Upper lobe of left lung (tissue), 4 donors: ENCODE data around the gene NUBP1.
"Not testable (repeated sequence)": the region's sequence is repeated elsewhere in the genome, so short reads cannot be mapped to it uniquely, and the experiment has no call there.

Experiments used
- CTCF ChIP-seq, 6 experiments: fragments of 450-650 bp in 4 of 6; fragments of 200-600 bp in 2 of 6; sonication (generic) in 2 of 6; IDR thresholded peaks; one replicate each; pipeline ENCODE4 v1.5.1; 2016 to 2019; ENCODE audit warnings: antibody characterized with exemption in 6 of 6
- EP300 ChIP-seq, 4 donors: sonication (generic); formaldehyde crosslinking; IDR thresholded peaks; one replicate each; pipeline ENCODE4 v1.5.1; 2017; ENCODE audit warnings: antibody characterized with exemption in 4 of 4, control low read depth in 2 of 4
- POLR2A ChIP-seq, 4 donors: fragments of 450-650 bp; IDR thresholded peaks; one replicate each; pipeline ENCODE4 v1.5.1; 2016 to 2017; ENCODE audit warnings: antibody characterized with exemption in 4 of 4, mild to moderate bottlenecking in 2 of 4
- POLR2AphosphoS5 ChIP-seq, 2 donors: sonication (generic); formaldehyde crosslinking; IDR thresholded peaks; one replicate each; pipeline ENCODE4 v1.5.1; 2017; ENCODE audit warnings: antibody characterized with exemption in 2 of 2

DNA sequence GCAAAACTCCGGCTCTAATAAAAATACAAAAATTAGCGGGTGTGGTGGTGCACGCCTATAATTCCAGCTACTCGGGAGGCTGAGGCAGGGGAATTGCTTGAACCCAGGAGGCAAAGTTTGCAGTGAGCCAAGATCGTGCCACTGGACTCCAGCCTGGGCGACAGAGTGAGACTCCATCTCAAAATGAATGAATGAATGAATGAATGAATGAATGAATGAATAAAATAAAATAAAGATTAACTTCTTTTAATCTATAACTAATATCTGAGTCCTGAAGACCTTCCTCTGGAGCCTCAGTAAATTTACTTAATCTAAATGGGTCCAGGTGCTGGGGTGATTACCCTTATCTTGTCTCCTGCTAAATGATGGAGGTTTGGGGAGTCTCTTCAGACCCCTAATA, 36.3 kb downstream of the NUBP1 start:
- not testable (repeated sequence) for TF ChIP-seq CTCF, POLR2AphosphoS5, POLR2A, EP300 (IDR thresholded peaks at IDR 0.05)
